ENCODE results near the gene LAP3. TPM values are rescaled to one million over a fixed set of nuclear protein-coding genes. Genes with fewer than 3 reads are reported as not detected.

Gene LAP3
- total RNA-seq, 1 donor: 53.9 TPM

- peak; percentile 89 to 98 (median 94) for DNase-seq (ENCODE audit: low read depth in 2 of 3, low spot score in 2 of 3)
Measured at GRCh38 chr4:17614416-17615299, 37.7 kb downstream of the LAP3 start, which contains the start of gene MED28. TSS of gene MED28 (plus strand) at chr4:17614641. CDS start at chr4:17614655, 14 bp downstream.

- no peak for DNase-seq (ENCODE audit: low read depth in 2 of 3, low spot score in 2 of 3)
Measured at GRCh38 chr4:17616283-17616682, 39.3 kb downstream of the LAP3 start.

- peak in 1 of 3 donors; percentile 7 for DNase-seq (ENCODE audit: low read depth in 2 of 3, low spot score in 2 of 3)
Measured at GRCh38 chr4:17618926-17619325, 41.9 kb downstream of the LAP3 start.

GRCh38 chr4:17619416-17620105, 42.6 kb downstream of the LAP3 start:
- DNase-seq (ENCODE audit: low read depth in 2 of 3, low spot score in 2 of 3): no peak

- DNase-seq (ENCODE audit: low read depth in 2 of 3, low spot score in 2 of 3): no peak
Measured at GRCh38 chr4:17623451-17624001, 46.5 kb downstream of the LAP3 start.

- no peak for DNase-seq (ENCODE audit: low read depth in 2 of 3, low spot score in 2 of 3)
Measured at GRCh38 chr4:17624821-17625220, 47.8 kb downstream of the LAP3 start.

GRCh38 chr4:17630228-17630627, 53.2 kb downstream of the LAP3 start:
- no peak for DNase-seq (ENCODE audit: low read depth in 2 of 3, low spot score in 2 of 3)

GRCh38 chr4:17633600-17633999, 56.6 kb downstream of the LAP3 start:
- DNase-seq (ENCODE audit: low read depth in 2 of 3, low spot score in 2 of 3): no peak

- no peak for DNase-seq (ENCODE audit: low read depth in 2 of 3, low spot score in 2 of 3)
Measured at GRCh38 chr4:17635056-17635455, 58.1 kb downstream of the LAP3 start.

- no peak for DNase-seq (ENCODE audit: low read depth in 2 of 3, low spot score in 2 of 3)
Measured at GRCh38 chr4:17636341-17636695, 59.3 kb downstream of the LAP3 start.

GRCh38 chr4:17636696-17637622, 60.0 kb downstream of the LAP3 start:
- DNase-seq (ENCODE audit: low read depth in 2 of 3, low spot score in 2 of 3): peak; percentile 47 to 81 (median 63)

GRCh38 chr4:17639136-17639535, 62.1 kb downstream of the LAP3 start:
- no peak for DNase-seq (ENCODE audit: low read depth in 2 of 3, low spot score in 2 of 3)

- no peak for DNase-seq (ENCODE audit: low read depth in 2 of 3, low spot score in 2 of 3)
Measured at GRCh38 chr4:17642398-17642783, 65.4 kb downstream of the LAP3 start.

GRCh38 chr4:17646693-17647092, 69.7 kb downstream of the LAP3 start:
- DNase-seq (ENCODE audit: low read depth in 2 of 3, low spot score in 2 of 3): no peak

GRCh38 chr4:17647176-17647806, 70.3 kb downstream of the LAP3 start:
- no peak for DNase-seq (ENCODE audit: low read depth in 2 of 3, low spot score in 2 of 3)

GRCh38 chr4:17647927-17648326, 70.9 kb downstream of the LAP3 start:
- DNase-seq (ENCODE audit: low read depth in 2 of 3, low spot score in 2 of 3): no peak

- DNase-seq (ENCODE audit: low read depth in 2 of 3, low spot score in 2 of 3): no peak
Measured at GRCh38 chr4:17650406-17650805, 73.4 kb downstream of the LAP3 start.

- DNase-seq (ENCODE audit: low read depth in 2 of 3, low spot score in 2 of 3): no peak
Measured at GRCh38 chr4:17654701-17655100, 77.7 kb downstream of the LAP3 start.

- DNase-seq (ENCODE audit: low read depth in 2 of 3, low spot score in 2 of 3): no peak
Measured at GRCh38 chr4:17657090-17657489, 80.1 kb downstream of the LAP3 start.

Data from hematopoietic multipotent progenitor cell (in vitro differentiated cells).